ENCODE data around the gene CFAP74. TPM values are rescaled to one million over a fixed set of nuclear protein-coding genes. Genes with fewer than 3 reads are reported as not detected.
"Not testable (repeated sequence)": the region's sequence is repeated elsewhere in the genome, so short reads cannot be mapped to it uniquely, and the experiment has no call there.

Gene CFAP74
- total and polyA plus RNA-seq, 7 donors: 0.03 to 0.27 TPM; not detected in 5

DNA sequence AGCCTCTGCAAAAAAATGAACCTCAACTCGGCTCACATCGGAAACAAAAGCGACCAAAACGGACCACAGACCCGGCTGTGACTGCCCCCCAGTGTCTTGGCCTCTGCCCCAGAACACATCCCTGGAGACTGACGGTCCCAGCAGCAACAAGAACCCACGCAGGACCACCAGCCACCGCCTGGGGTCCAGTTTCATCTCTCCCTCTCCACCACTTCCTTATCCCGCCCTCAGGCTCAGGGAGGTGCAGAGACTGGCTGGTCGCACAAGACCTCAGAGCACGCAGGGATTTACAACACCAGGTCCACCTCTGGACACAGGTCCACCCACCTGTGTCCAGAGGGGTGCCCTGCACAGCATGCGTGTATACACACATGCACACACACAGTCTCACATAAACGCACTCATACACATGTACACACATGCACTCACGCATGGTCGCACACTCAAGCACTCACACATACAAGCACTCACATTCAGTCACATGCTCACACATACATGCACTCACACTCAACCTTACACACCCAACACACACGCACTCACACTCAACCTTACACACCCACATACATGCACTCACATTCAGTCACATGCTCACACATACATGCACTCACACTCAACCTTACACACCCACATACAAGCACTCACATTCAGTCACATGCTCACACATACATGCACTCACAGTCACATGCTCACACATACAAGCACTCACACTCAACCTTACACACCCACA is 65.9 kb downstream of the CFAP74 start:
- H3K4me1 ChIP-seq: no peaks in the 10 kb centered on the region
- no peak overlapping the region for H3K4me3 ChIP-seq
- peaks cover 0 to 34% (median under 1%) of the 10 kb centered on the region in 3 donors for H3K27me3 ChIP-seq
- no peaks in the 10 kb centered on the region for H3K36me3 ChIP-seq
- intact Hi-C loops (cut with DNase I): no loop called here
- H3K27ac ChIP-seq: no peak overlapping the region
- no peaks in the 10 kb centered on the region for H3K9me3 ChIP-seq
- 68 to 79% methylated on average over 16 of the region's 16 CpGs for WGBS, 2 donors
- no peak for DNase-seq
- no peak for TF ChIP-seq EP300 (IDR thresholded peaks at IDR 0.05)
- no peak for TF ChIP-seq POLR2AphosphoS5 (IDR thresholded peaks at IDR 0.05)
- TF ChIP-seq, protein P1, sequence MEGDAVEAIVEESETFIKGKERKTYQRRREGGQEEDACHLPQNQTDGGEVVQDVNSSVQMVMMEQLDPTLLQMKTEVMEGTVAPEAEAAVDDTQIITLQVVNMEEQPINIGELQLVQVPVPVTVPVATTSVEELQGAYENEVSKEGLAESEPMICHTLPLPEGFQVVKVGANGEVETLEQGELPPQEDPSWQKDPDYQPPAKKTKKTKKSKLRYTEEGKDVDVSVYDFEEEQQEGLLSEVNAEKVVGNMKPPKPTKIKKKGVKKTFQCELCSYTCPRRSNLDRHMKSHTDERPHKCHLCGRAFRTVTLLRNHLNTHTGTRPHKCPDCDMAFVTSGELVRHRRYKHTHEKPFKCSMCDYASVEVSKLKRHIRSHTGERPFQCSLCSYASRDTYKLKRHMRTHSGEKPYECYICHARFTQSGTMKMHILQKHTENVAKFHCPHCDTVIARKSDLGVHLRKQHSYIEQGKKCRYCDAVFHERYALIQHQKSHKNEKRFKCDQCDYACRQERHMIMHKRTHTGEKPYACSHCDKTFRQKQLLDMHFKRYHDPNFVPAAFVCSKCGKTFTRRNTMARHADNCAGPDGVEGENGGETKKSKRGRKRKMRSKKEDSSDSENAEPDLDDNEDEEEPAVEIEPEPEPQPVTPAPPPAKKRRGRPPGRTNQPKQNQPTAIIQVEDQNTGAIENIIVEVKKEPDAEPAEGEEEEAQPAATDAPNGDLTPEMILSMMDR (IDR thresholded peaks at IDR 0.05): no peak
- TF ChIP-seq POLR2A (IDR thresholded peaks at IDR 0.05): no peak

DNA sequence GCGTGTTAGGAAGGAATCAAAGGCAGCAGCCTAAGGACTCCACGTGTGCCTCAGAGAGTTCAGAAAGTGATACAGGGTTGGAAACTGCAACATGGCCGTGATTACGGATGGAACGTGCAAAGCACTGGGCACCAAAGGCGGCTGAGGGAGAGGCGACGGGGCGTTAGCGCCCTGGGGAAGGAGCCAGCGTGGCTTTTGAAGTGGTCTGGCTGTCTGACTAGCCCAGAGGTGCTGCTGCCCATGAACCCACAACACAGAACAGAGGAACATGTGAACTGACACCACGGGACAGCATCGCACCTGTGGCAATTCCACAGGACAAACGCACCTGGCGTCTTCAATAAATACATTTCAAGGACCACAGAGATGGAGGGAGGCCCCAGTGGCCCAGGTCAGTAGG is 66.5 kb downstream of the CFAP74 start:
- intact Hi-C loops (cut with DNase I): no loop called here
- 59 to 71% methylated on average over 15 of the region's 15 CpGs for WGBS, 2 donors
- DNase-seq: no peak

DNA sequence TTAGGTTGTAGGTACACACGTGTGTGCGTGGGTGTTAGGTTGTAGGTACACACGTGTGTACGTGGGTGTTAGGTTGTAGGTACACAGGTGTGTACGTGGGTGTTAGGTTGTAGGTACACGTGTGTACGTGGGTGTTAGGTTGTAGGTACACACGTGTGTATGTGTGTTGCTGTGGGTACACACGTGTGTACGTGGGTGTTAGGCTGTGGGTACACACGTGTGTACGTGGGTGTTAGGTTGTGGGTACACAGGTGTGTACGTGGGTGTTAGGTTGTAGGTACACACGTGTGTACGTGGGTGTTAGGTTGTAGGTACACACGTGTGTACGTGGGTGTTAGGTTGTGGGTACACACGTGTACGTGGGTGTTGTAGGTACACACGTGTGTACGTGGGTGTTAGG is 68.7 kb downstream of the CFAP74 start:
- H3K4me3 ChIP-seq; intact Hi-C loops (cut with DNase I); H3K9me3 ChIP-seq; H3K4me1 ChIP-seq; DNase-seq; H3K27ac ChIP-seq; H3K36me3 ChIP-seq: not testable (repeated sequence)
- WGBS, 2 donors: 56 to 96% methylated on average over 5 to 19 of the region's 21 CpGs
- peaks cover 0 to 21% (median 0%) of the 10 kb centered on the region in 3 donors for H3K27me3 ChIP-seq

More for the DNA sequence above, 66.5 kb downstream of the CFAP74 start:
- H3K4me1 ChIP-seq: no peaks in the 10 kb centered on the region
- no peak overlapping the region for H3K4me3 ChIP-seq
- TF ChIP-seq POLR2A (IDR thresholded peaks at IDR 0.05) (no peak), EP300 (IDR thresholded peaks at IDR 0.05) (no peak), POLR2AphosphoS5 (IDR thresholded peaks at IDR 0.05) (no peak)
- TF ChIP-seq, protein P1 (IDR thresholded peaks at IDR 0.05): no peak
- no peaks in the 10 kb centered on the region for H3K36me3 ChIP-seq
- H3K9me3 ChIP-seq: no peaks in the 10 kb centered on the region
- H3K27ac ChIP-seq: no peak overlapping the region
- peaks cover 0 to 27% (median 0%) of the 10 kb centered on the region in 3 donors for H3K27me3 ChIP-seq

DNA sequence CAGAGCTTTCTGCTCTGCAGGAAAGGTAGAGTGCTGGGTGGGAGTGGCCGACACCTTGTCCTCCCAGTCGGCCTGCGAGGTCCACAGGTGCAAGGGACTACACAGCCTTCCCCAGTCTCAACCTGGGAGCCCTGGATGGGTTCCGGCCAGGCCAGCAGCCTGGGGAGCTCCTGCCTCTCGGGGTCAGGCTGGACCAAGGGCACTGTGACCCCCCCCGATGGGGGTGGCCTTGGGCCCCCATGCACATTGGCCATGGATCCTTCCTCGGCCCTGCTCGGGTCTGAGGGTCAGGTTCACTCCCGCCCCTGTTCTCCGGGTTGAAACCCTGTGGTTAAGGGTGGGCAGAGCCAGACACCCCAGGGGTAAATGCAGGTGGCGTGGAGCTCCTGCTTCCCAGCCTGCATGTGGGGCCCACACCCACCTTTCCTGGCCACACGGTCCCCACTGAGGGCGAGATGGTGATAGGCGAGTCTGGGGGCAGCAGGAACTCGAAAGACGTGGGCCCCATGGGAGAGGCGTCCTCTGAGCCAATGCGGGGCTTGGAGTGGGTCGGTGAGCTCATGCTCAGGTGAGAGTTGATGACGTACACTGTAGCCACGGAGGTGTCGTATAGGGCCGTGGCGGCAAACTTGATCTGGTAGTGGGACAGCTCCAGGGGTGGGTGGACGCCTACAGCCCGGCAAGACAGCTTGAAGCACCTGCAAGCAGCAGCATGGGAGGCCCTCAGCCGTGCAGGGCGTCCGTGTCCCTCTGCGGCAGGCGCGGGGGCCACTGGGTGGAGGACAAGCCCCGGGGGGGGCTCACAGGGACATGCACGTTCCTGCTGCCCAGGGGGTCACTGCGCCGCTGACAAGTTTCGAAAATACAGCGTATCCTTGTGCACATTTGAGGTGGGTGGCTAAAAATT is 73.7 kb downstream of the CFAP74 start:
- Histone ChIP-seq H3K4me1 (no peaks in the 10 kb centered on the region), H3K4me3 (no peak overlapping the region), H3K9me3 (no peaks in the 10 kb centered on the region), H3K36me3 (no peaks in the 10 kb centered on the region), H3K27ac (no peak overlapping the region), H3K27me3 (peaks cover 0 to 8% (median 0%) of the 10 kb centered on the region in 3 donors)
- DNase-seq: no peak
- 82 to 90% methylated on average over 38 of the region's 38 CpGs for WGBS, 2 donors
- TF ChIP-seq, protein P1 (IDR thresholded peaks at IDR 0.05): no peak
- TF ChIP-seq POLR2AphosphoS5 (IDR thresholded peaks at IDR 0.05): no peak
- no peak for TF ChIP-seq EP300 (IDR thresholded peaks at IDR 0.05)
- TF ChIP-seq POLR2A (IDR thresholded peaks at IDR 0.05): no peak
- intact Hi-C loops (cut with DNase I): no loop called here

DNA sequence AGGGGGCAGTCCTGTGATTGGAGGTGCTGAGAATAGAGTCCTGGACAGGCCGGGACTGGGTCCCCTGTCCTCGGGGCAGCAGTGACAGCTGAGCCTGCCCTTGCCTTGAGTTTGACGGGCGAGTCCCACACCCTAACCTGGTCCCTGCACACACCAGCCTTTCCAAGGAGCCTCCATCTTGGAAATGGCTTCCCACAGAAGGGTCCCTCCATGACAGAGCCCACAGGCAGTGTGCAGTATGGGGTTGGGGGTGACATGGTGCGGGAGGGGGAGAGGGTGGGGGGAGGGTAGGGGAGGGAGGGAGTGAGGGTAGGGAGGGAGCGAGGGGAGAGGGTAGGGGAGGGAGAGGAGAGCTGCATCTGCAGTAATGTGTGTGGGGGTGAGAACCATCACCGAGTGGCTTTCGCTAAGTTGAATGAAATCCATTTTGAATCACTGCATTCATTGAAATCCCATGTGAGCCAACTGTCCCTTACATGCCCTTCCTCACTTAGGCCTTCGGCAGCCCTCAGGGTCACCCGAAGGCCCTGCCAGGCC is 74.4 kb downstream of the CFAP74 start:
- no peak for DNase-seq
- no peak for TF ChIP-seq EP300 (IDR thresholded peaks at IDR 0.05)
- no peak for TF ChIP-seq POLR2A (IDR thresholded peaks at IDR 0.05)
- TF ChIP-seq, protein P1 (IDR thresholded peaks at IDR 0.05): no peak
- TF ChIP-seq POLR2AphosphoS5 (IDR thresholded peaks at IDR 0.05): no peak
- no peaks in the 10 kb centered on the region for H3K36me3 ChIP-seq
- 64 to 83% methylated on average over 10 of the region's 10 CpGs for WGBS, 2 donors
- H3K27me3 ChIP-seq: peaks cover 0 to 8% (median 0%) of the 10 kb centered on the region in 3 donors
- no peak overlapping the region for H3K4me3 ChIP-seq
- no peaks in the 10 kb centered on the region for H3K4me1 ChIP-seq
- no peaks in the 10 kb centered on the region for H3K9me3 ChIP-seq
- no peak overlapping the region for H3K27ac ChIP-seq
- intact Hi-C loops (cut with DNase I): no loop called here

Measured in sigmoid colon (tissue), 7 donors.